Ectodermal cell (in vitro differentiated cells): ENCODE data around the gene XPO1.
"Not testable (repeated sequence)": the region's sequence is repeated elsewhere in the genome, so short reads cannot be mapped to it uniquely, and the experiment has no call there.

Experiments used
- H3K27ac ChIP-seq: 2 replicates; pipeline ENCODE4 v1.7.0; 2013; ENCODE audit warnings: mild to moderate bottlenecking, low read depth, low read length; ENCODE audit not compliant: insufficient read depth, poor library complexity, severe bottlenecking
- H3K27me3 ChIP-seq: 2 replicates; pipeline ENCODE4 v1.7.0; 2013; ENCODE audit warnings: mild to moderate bottlenecking, low read length; ENCODE audit not compliant: insufficient read depth, control insufficient read depth, poor library complexity, severe bottlenecking
- H3K36me3 ChIP-seq: one replicate; pipeline ENCODE4 v1.7.0; 2013; ENCODE audit warnings: low read length; ENCODE audit not compliant: control insufficient read depth, insufficient read depth
- H3K4me1 ChIP-seq: one replicate; pipeline ENCODE4 v1.7.0; 2013; ENCODE audit warnings: low read length; ENCODE audit not compliant: control insufficient read depth, insufficient read depth
- H3K4me3 ChIP-seq: 2 replicates; pipeline ENCODE4 v1.7.0; 2013; ENCODE audit warnings: low read depth, low read length, control low read depth; ENCODE audit not compliant: insufficient read depth
- H3K9me3 ChIP-seq: 2 replicates; pipeline ENCODE4 v1.7.0; 2013; ENCODE audit warnings: mild to moderate bottlenecking, low read length, moderate library complexity; ENCODE audit not compliant: control insufficient read depth
- WGBS, 2 experiments: methylation state at CpG; one replicate each; pipeline ENCODE4 v1.1.7; 2013; ENCODE audit warnings: missing lambda C conversion rate in 2 of 2; 5-methylcytosine and 5-hydroxymethylcytosine counted together

Gene XPO1

GRCh38 chr2:61454972-61455371, 83.2 kb downstream of the XPO1 start:
- WGBS, 2 experiments = 93 to 94% methylated on average over 8 of the region's 8 CpGs
- H3K4me3 ChIP-seq, H3K27me3 ChIP-seq, H3K36me3 ChIP-seq, H3K27ac ChIP-seq, H3K4me1 ChIP-seq, H3K9me3 ChIP-seq: not testable (repeated sequence)

GRCh38 chr2:61454383-61454782, 83.8 kb downstream of the XPO1 start:
- Histone ChIP-seq H3K27ac (no peak overlapping the region), H3K27me3 (no peaks in the 10 kb centered on the region), H3K4me1 (no peaks in the 10 kb centered on the region), H3K36me3 (no peaks in the 10 kb centered on the region), H3K9me3 (no peaks in the 10 kb centered on the region), H3K4me3 (no peak overlapping the region)
- 90 to 95% methylated on average over 5 of the region's 5 CpGs for WGBS, 2 experiments

GRCh38 chr2:61452392-61452791, 85.8 kb downstream of the XPO1 start:
- Histone ChIP-seq H3K27ac (no peak overlapping the region), H3K4me3 (no peak overlapping the region), H3K9me3 (no peaks in the 10 kb centered on the region), H3K36me3 (no peaks in the 10 kb centered on the region), H3K27me3 (no peaks in the 10 kb centered on the region), H3K4me1 (no peaks in the 10 kb centered on the region)
- 79 to 83% methylated on average over 8 of the region's 8 CpGs for WGBS, 2 experiments

- H3K36me3 ChIP-seq = no peaks in the 10 kb centered on the region
- H3K4me1 ChIP-seq = no peaks in the 10 kb centered on the region
- no peak overlapping the region for H3K4me3 ChIP-seq
- H3K27ac ChIP-seq = no peak overlapping the region
- H3K9me3 ChIP-seq = no peaks in the 10 kb centered on the region
- H3K27me3 ChIP-seq = no peaks in the 10 kb centered on the region
- WGBS, 2 experiments = 93 to 95% methylated on average over 8 to 9 of the region's 9 CpGs
These were observed 87.0 kb downstream of the XPO1 start for GRCh38 chr2:61451178-61451577.

GRCh38 chr2:61450144-61450543, 88.0 kb downstream of the XPO1 start:
- H3K4me3 ChIP-seq = no peak overlapping the region
- no peak overlapping the region for H3K27ac ChIP-seq
- no peaks in the 10 kb centered on the region for H3K4me1 ChIP-seq
- H3K36me3 ChIP-seq = no peaks in the 10 kb centered on the region
- WGBS, 2 experiments = 99 to 100% methylated on average over 3 to 4 of the region's 4 CpGs
- no peaks in the 10 kb centered on the region for H3K27me3 ChIP-seq
- H3K9me3 ChIP-seq = no peaks in the 10 kb centered on the region

GRCh38 chr2:61448229-61448628, 89.9 kb downstream of the XPO1 start:
- Histone ChIP-seq H3K27me3 (no peaks in the 10 kb centered on the region), H3K9me3 (no peaks in the 10 kb centered on the region), H3K4me1 (no peaks in the 10 kb centered on the region), H3K27ac (no peak overlapping the region), H3K36me3 (no peaks in the 10 kb centered on the region), H3K4me3 (no peak overlapping the region)
- 92 to 94% methylated on average over 2 of the region's 2 CpGs for WGBS, 2 experiments

GRCh38 chr2:61446971-61447370, 91.2 kb downstream of the XPO1 start:
- H3K4me3 ChIP-seq, H3K9me3 ChIP-seq, H3K4me1 ChIP-seq, H3K27me3 ChIP-seq, H3K27ac ChIP-seq, H3K36me3 ChIP-seq: not testable (repeated sequence)
- 89% methylated on average over 7 of the region's 7 CpGs for WGBS, 2 experiments

GRCh38 chr2:61443342-61444041, 94.7 kb downstream of the XPO1 start:
- H3K4me1 ChIP-seq = peaks cover 8% of the 10 kb centered on the region
- no peaks in the 10 kb centered on the region for H3K9me3 ChIP-seq
- 91 to 97% methylated on average over 7 of the region's 7 CpGs for WGBS, 2 experiments
- no peaks in the 10 kb centered on the region for H3K36me3 ChIP-seq
- no peak overlapping the region for H3K4me3 ChIP-seq
- no peak overlapping the region for H3K27ac ChIP-seq
- H3K27me3 ChIP-seq = no peaks in the 10 kb centered on the region

- 93 to 94% methylated on average over 7 of the region's 7 CpGs for WGBS, 2 experiments
- Histone ChIP-seq H3K27ac (no peak overlapping the region), H3K36me3 (no peaks in the 10 kb centered on the region), H3K4me1 (peaks cover 8% of the 10 kb centered on the region), H3K9me3 (no peaks in the 10 kb centered on the region), H3K4me3 (no peak overlapping the region), H3K27me3 (no peaks in the 10 kb centered on the region)
These were observed 98.7 kb downstream of the XPO1 start for GRCh38 chr2:61439241-61440002.

- H3K36me3 ChIP-seq = no peaks in the 10 kb centered on the region
- H3K4me1 ChIP-seq = peaks cover 8% of the 10 kb centered on the region
- no peak overlapping the region for H3K4me3 ChIP-seq
- no peaks in the 10 kb centered on the region for H3K27me3 ChIP-seq
- no peaks in the 10 kb centered on the region for H3K9me3 ChIP-seq
- no peak overlapping the region for H3K27ac ChIP-seq
These were observed 99.5 kb downstream of the XPO1 start for GRCh38 chr2:61438670-61439069.
